Activated naive CD4-positive, alpha-beta T cell treated with anti-CD3 and anti-CD28 coated beads, Interleukin-2, amount 50 U/mL, for 72 hours (primary cell): ENCODE measurements around the gene EHHADH. TPM values are rescaled to one million over a fixed set of nuclear protein-coding genes. Genes with fewer than 3 reads are reported as not detected.
"Not testable (repeated sequence)": the region's sequence is repeated elsewhere in the genome, so short reads cannot be mapped to it uniquely, and the experiment has no call there.

Experiments
- ATAC-seq, 2 donors: fragments of 150-1000 bp; cut with Tn5 transposase; 2 replicates each; pipeline ENCODE4 v1.10.0; 2021; ENCODE audit warnings: mild to moderate bottlenecking in 2 of 2, moderate library complexity in 2 of 2
- DNase-seq, 2 donors: peaks; one replicate each; pipeline ENCODE4 v3.0.0; 2021 to 2022; ENCODE audit warnings: low spot score in 2 of 2
- H3K27ac Mint-ChIP-seq, 2 donors: one replicate each; pipeline ENCODE4 v1.8.0; 2022; ENCODE audit warnings: mild to moderate bottlenecking in 2 of 2, mixed read lengths in 2 of 2
- H3K36me3 Mint-ChIP-seq, 2 donors: one replicate each; pipeline ENCODE4 v1.8.0; 2022; ENCODE audit warnings: mixed read lengths in 2 of 2
- H3K9me3 Mint-ChIP-seq, 2 donors: one replicate each; pipeline ENCODE4 v1.8.0; 2022; ENCODE audit warnings: mixed read lengths in 2 of 2
- total RNA-seq, 2 donors: library from RNA; stranded (reverse); gene quantifications; one replicate each; pipeline ENCODE4 v1.2.3, GENCODE V29; 2022

The EHHADH gene
- total RNA-seq, 2 donors from 2014 or later: 2.3 to 4.2 TPM

DNA sequence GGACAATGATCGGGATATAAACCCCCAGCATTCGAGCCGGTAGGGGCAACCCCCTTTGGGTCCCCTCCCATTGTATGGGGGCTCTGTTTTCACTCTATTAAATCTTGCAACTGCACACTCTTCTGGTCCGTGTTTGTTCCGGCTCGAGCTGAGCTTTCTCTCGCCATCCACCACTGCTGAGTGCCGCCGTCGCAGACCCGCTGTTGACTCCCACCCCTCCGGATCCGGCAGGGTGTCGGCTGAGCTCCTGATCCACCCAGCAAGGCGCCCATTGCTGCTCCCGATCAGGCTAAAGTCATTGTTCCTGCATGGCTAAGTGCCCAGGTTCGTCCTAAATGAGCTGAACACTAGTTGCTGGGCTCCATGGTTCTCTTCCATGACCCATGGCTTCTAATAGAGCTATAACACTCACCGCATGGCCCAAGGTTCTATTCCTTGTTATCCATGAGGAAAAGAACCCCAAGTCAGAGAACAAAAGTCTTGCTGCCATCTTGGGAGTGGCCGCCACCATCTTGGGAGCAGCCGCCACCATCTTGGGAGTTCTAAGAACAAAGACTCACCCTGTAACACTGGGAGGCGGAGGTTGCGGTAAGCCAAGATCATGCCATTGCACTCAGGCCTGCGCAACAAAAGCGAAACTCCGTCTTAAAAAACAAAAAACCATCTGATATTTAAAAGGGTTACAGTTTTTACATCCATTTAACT, 11.2 kb upstream of the EHHADH start:
- H3K27ac Mint-ChIP-seq: no peak overlapping the region
- ATAC-seq (no peak), DNase-seq (no peak)
- H3K9me3 Mint-ChIP-seq: no peaks in the 10 kb centered on the region
- no peaks in the 10 kb centered on the region for H3K36me3 Mint-ChIP-seq

DNA sequence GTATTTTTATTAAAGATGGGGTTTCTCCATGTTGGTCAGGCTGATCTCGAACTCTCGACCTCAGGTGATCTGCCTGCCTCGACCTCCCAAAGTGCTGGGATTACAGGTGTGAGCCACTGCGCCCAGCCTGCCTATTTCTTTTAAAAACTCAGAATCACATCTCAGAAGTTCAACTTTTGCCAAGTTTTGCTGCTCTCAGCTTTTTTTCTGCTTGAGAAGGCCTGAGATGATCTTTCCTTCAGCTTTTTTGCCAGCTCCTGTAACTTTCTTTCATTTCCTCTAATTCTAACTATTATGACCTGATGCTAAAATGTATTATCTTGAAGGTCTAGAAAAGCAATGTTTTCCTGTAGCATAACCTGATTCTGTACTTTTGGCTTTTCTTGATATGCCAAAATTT, 9.6 kb upstream of the EHHADH start:
- ATAC-seq (no peak), DNase-seq (no peak)
- H3K9me3 Mint-ChIP-seq: peaks cover 0 to 2% of the 10 kb centered on the region in 2 donors
- no peaks in the 10 kb centered on the region for H3K36me3 Mint-ChIP-seq
- H3K27ac Mint-ChIP-seq: no peak overlapping the region

DNA sequence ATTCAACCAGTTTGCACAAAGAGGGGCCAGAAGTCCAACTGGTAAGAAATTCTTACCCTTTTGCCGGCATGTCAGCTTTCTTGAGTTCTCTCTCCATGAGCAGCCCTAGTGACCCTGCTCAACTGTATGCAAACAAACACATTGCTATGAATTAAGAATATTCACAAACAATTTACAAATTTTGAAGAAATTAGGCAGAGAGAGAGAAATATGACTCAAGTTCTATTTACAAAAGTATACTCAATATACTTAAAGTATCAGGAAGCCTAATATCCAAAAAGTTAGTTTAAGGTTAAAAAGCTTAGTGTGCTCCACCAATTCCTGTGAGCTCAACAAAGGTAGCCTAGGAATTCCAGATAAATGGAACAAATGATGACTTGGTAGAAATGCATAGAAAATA, 3.5 kb upstream of the EHHADH start:
- peaks cover 10 to 11% of the 10 kb centered on the region in 2 donors for H3K36me3 Mint-ChIP-seq
- DNase-seq (no peak), ATAC-seq (no peak)
- peaks cover 7% of the 10 kb centered on the region in 2 donors for H3K9me3 Mint-ChIP-seq
- H3K27ac Mint-ChIP-seq: no peak overlapping the region

DNA sequence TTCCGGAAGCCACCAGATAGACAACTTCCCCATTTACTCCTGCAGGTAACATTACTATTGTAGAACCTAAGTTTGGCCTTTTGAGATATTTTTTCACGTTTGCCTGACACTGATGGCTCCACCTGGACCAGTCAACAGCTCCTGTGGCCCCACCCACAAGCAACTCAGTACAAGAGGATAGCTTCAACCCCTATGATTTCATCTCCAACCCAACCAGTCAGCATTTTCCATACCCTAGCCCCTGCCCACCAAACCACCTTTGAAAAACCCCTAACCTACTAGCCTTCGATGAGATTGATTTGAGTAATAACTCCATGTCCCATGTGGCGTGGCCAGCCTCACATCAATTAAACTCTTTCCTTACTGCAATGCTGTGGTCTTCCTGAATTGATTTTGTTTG, 950 bp upstream of the EHHADH start:
- Mint-ChIP-seq H3K27ac (no peak overlapping the region), H3K9me3 (peaks cover 7% of the 10 kb centered on the region in 2 donors), H3K36me3 (peaks cover 10 to 19% of the 10 kb centered on the region in 2 donors)
- DNase-seq (no peak), ATAC-seq (no peak)

DNA sequence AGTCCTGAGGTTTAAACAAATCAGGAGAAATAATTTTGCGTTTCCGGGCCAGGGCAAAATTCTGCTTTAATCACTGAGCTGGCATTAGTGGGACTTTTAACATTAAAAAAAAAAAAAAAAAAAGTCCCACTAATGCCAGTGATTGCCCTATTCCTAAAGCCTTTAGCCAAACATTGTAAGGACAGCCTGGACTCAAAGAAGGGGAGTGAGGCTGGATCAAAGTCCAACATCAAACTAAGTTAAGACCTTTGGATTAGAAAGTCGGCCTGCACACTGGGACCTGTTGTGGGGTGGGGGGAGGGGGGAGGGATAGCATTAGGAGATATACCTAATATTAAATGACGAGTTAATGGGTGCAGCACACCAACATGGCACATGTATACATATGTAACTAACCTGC, 716 bp downstream of the EHHADH start:
- DNase-seq, ATAC-seq, H3K9me3 Mint-ChIP-seq, H3K27ac Mint-ChIP-seq: not testable (repeated sequence)
- peaks cover 10 to 19% of the 10 kb centered on the region in 2 donors for H3K36me3 Mint-ChIP-seq

DNA sequence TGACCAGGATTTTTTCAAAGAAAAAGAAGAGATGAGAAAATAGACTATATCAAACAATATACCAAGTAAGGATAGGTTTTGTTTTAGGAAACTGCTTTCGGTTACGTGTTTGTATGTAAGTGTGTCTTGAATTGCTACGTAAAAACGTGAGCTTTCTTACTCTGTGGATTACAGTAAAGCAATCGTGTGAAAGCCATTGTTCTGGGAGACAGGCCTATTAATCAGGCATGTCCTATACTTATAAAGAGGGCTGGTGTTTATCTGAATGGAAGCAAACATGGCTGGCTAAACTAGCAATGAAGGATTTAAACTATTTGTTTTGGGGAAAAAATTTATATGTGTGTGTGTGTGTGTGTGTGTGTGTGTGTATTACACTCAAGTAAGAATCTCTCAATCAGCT, 2.6 kb downstream of the EHHADH start:
- ATAC-seq: no peak
- peaks cover 13 to 22% of the 10 kb centered on the region in 2 donors for H3K36me3 Mint-ChIP-seq
- peaks cover 0 to 11% of the 10 kb centered on the region in 2 donors for H3K9me3 Mint-ChIP-seq
- no peak overlapping the region for H3K27ac Mint-ChIP-seq
- DNase-seq: no peak

DNA sequence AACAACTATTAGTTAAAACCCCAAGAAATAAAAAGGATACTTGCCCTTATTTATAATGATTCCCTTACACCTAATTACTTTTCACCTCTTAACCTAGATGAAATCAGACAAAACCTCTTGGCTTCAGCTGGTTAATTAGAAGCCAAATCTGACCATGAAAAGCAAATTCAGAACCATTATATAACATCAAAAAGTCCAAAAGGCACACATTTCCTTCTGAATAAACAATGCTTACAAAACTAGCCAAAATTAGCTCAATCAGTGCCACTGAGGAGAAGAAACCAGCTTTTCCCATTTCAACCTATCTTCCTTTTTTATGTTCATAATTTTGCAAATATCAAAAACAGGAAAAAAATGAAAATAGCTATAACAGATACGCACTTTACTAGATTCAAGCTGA, 3.2 kb downstream of the EHHADH start:
- H3K9me3 Mint-ChIP-seq: peaks cover 0 to 14% of the 10 kb centered on the region in 2 donors
- DNase-seq (no peak), ATAC-seq (no peak)
- peaks cover 16 to 24% of the 10 kb centered on the region in 2 donors for H3K36me3 Mint-ChIP-seq
- no peak overlapping the region for H3K27ac Mint-ChIP-seq

DNA sequence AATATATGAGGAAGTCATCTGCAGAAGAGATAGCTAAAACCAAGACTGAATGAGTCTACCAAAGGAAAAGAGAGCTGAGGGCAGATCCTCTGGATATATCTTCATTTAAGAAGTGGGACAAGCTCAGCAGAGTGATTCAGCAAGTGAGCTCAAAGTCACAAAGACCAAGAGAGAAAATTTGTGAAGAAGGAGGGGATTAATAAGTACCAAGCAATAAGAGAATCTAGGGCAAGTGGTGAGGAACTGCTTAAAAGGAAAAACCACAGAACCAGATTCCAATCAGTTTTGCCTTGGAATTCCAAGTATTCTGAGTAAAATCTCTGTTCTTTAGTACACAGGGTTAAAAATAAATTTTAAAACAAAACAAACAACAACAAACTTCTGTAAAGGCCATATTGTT, 3.6 kb downstream of the EHHADH start:
- H3K36me3 Mint-ChIP-seq: peaks cover 16 to 24% of the 10 kb centered on the region in 2 donors
- H3K9me3 Mint-ChIP-seq: peaks cover 0 to 14% of the 10 kb centered on the region in 2 donors
- no peak for ATAC-seq
- H3K27ac Mint-ChIP-seq: no peak overlapping the region
- no peak for DNase-seq

DNA sequence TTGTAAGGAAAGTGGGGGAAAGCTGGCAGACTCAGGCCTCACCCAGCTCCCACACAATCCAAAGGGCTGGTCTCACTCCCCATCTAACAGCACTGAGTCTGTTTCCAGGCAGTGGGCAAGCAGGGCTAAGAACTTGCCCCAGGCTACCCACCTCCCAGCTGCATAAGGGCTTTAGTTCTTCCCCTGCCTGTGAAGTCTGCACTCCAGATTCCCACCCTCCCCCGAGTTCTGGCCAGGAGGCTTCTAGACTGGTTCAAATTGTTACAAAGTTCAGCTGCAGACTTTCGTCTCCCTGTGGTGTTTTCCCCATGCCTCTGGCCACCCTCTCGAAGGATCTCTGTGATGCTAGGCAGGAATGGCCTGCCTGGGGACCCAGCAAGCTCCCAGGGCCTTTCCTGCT, 11.2 kb downstream of the EHHADH start:
- ATAC-seq: no peak
- Mint-ChIP-seq H3K9me3 (peaks cover 25 to 34% of the 10 kb centered on the region in 2 donors), H3K27ac (no peak overlapping the region), H3K36me3 (peaks cover 27 to 37% of the 10 kb centered on the region in 2 donors)
- no peak for DNase-seq

DNA sequence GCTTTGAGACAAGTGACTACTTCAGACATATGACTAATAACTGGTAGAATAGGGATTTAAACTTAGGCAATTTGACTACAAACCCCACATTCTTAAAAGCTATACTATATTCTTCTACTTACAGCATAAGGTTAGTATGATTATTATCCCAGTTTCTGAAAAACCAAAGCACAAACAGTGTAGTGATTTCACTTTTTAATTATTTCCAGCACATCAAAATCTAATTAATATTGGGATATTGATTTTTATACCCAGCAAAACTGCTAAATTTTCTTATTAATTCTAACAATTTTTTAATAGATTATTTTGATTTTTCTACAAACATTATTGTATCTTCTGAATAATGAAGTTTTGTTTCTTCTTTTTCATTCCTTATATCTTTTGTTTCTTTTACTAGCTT, 16.9 kb downstream of the EHHADH start:
- DNase-seq (no peak), ATAC-seq (no peak)

DNA sequence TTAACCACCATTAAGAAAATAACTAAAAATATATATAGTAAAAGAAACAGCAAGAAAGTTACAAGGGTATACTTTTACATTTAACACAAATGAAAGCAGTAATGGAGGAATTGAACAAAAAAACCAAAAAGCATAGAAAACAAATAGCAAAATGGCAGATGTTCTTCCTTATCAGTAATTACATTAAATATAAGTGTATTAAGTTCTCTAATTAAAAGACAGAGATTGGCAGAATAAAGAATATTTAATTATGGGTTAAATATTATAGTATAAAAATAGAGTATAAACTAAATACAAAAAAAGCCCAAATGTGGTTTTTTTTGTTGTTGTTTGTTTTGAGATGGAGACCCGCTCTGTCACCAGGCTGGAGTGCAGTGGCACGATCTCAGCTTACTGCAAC, 20.5 kb downstream of the EHHADH start:
- Mint-ChIP-seq H3K27ac (no peak overlapping the region), H3K36me3 (no peaks in the 10 kb centered on the region), H3K9me3 (peaks cover 0 to 1% of the 10 kb centered on the region in 2 donors)
- no peak for ATAC-seq
- DNase-seq: no peak

More for the DNA sequence above, 16.9 kb downstream of the EHHADH start:
- H3K27ac Mint-ChIP-seq: no peak overlapping the region
- peaks cover 10 to 16% of the 10 kb centered on the region in 2 donors for H3K36me3 Mint-ChIP-seq
- peaks cover 7 to 18% of the 10 kb centered on the region in 2 donors for H3K9me3 Mint-ChIP-seq

DNA sequence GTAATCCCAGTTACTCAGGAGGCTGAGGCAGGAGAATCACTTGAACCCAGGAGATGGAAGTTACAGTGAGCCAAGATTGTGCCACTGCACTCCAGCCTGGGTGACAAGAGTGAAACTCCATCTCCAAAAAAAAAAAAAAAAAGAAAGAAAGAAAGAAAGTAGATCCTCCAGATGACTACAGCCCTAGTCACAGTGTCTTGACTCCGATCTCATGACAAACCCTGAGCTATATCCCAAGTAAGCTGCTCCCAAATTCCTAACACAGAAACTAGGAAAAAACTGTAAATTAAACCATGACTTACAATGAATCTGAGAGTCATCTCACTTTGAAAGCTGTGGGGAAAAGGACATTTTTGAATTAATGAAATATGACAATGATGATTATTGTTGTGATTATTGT, 27.3 kb downstream of the EHHADH start:
- not testable (repeated sequence) for H3K36me3 Mint-ChIP-seq, ATAC-seq, H3K27ac Mint-ChIP-seq, DNase-seq, H3K9me3 Mint-ChIP-seq

DNA sequence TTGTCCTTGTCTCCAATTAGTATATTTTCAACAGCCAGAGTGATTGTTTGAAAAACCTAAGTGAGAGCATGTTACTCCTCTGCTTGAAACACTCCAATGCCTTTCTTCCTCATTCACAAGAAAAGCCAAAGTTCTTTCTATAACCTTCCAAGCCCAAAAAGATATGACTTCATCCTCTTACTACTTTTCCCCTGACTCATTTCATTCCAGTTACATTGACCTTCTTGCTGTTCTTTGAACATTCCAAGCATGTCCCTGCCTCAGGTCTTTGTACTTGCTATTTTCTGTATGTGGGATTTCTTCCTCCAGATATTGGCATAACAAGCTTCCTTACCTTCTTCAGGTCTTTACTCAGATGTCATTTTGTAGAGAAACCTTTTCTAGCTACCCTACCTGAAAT, 28.3 kb downstream of the EHHADH start:
- DNase-seq (no peak), ATAC-seq (no peak)
- H3K9me3 Mint-ChIP-seq: no peaks in the 10 kb centered on the region
- no peak overlapping the region for H3K27ac Mint-ChIP-seq
- H3K36me3 Mint-ChIP-seq: no peaks in the 10 kb centered on the region

DNA sequence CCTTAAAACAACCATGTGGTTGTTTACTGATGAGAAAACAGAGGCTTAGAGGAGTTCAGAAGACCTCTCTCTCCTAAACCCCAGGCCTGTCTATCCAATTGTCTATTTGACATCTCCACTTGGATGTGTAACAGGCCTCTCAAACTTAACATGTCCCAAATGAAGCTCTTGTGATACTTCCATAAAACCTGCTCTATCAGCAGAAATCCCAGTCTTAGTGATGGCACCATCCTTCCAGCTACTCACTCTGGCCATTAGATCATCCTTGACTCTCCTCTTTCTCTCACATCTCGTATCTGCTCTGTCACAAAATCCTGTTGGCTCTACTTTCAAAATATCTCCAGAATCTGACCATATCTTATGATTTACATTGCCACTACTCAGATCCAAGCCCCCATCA, 28.8 kb downstream of the EHHADH start:
- Mint-ChIP-seq H3K36me3 (no peaks in the 10 kb centered on the region), H3K27ac (no peak overlapping the region), H3K9me3 (no peaks in the 10 kb centered on the region)
- ATAC-seq: no peak
- no peak for DNase-seq

DNA sequence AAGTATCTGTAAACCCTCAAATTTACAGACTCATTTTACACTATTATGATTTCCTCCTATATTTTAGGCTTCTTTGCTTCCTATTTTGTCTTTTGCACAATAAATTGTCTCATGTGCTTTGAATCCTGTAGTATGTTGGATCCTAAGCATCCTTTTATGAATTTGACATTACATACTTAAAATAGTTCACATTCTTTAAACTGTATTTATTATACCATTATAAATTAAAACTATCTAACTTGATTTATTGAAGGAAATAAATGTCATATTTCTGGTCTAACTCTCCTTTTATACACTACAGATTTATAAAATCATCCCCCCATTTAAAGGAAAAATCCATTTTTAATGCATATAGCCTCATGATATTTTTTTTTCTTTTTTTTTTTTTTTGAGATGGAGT, 32.6 kb downstream of the EHHADH start:
- ATAC-seq (no peak), DNase-seq (no peak)
- H3K27ac Mint-ChIP-seq: no peak overlapping the region
- no peaks in the 10 kb centered on the region for H3K9me3 Mint-ChIP-seq
- H3K36me3 Mint-ChIP-seq: no peaks in the 10 kb centered on the region

DNA sequence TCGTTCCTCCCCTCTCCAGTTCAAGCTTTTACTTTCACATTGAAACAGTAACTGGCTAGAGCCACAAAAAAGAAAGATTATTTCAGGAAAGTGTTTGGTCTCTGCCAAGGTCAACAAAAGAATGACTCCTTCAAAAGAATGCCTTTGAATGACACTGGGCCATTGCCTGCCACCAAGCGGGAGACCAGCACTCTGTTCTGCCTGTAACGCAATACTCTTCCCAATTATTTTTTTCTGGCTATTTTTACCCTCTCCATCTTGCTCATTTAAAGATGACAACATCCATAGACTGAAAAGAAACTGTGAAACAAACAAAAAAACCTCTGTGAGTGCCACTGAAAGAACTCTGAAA, 37.3 kb downstream of the EHHADH start:
- DNase-seq: no peak
- Mint-ChIP-seq H3K27ac (no peak overlapping the region), H3K9me3 (no peaks in the 10 kb centered on the region), H3K36me3 (no peaks in the 10 kb centered on the region)
- ATAC-seq: no peak

DNA sequence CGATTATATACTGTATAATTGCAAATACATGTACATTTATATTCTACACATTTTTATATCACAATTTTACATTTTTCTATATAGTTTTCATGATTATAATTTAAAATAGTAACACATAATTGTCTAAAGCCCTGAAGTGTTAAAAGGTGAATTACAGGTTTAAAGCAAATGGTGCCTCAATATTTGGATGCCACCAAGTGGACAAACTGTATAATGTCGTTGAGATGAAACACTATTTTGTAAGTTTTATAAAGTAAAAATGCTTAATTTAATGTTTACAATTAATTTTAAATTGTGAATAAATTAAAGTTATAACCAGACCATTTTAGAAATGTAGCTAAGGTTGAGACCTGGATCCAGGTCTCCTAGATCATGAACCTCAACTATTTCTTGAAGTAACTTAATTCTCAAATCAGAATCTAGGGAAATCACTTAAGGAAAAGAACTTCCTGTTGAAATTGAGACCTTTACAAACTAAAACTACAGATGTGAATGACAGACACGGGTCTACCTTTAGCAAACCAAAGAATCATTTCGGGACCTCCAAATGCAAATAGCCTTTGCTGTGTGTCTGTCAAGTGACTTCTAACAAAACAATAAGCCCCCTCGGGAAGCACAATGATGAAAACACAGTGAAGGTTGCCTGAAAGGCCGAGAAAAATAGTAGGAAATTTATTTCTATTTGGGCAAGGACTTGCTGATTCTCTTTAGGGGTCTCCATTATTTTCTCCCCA, 37.8 kb downstream of the EHHADH start:
- Mint-ChIP-seq H3K9me3 (no peaks in the 10 kb centered on the region), H3K36me3 (no peaks in the 10 kb centered on the region), H3K27ac (no peak overlapping the region)
- no peak for ATAC-seq
- DNase-seq: no peak

DNA sequence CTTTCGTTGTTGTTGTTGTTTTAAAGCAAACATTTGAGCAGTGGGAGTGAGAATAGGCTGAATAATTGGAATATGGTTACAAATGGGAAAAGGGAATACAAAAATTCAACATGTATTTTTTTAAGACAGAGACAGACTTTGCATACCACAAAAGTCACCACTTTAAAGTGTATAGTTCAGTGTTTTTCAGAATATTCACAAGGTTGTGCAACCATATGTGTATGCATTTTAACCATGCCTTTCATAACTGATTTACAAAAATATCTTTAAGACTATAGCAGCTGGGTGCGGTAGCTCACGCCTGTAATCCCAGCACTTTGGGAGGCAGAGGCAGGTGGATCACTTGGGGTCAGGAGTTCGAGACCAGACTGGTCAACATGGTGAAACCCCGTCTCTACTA, 41.3 kb downstream of the EHHADH start:
- Mint-ChIP-seq H3K9me3 (no peaks in the 10 kb centered on the region), H3K36me3 (no peaks in the 10 kb centered on the region), H3K27ac (no peak overlapping the region)
- DNase-seq: no peak
- ATAC-seq: no peak
